Stimulated activated CD8-positive, alpha-beta memory T cell treated with anti-CD3 and anti-CD28 coated beads, Interleukin-4, amount 100 ng/mL, for 48 hours (primary cell): ENCODE results near the gene CPA2.
"Not testable (repeated sequence)": the region's sequence is repeated elsewhere in the genome, so short reads cannot be mapped to it uniquely, and the experiment has no call there.

Source experiments
- DNase-seq: peaks from one replicate; pipeline ENCODE4 v3.0.0-alpha.2; 2020

The CPA2 gene

DNA sequence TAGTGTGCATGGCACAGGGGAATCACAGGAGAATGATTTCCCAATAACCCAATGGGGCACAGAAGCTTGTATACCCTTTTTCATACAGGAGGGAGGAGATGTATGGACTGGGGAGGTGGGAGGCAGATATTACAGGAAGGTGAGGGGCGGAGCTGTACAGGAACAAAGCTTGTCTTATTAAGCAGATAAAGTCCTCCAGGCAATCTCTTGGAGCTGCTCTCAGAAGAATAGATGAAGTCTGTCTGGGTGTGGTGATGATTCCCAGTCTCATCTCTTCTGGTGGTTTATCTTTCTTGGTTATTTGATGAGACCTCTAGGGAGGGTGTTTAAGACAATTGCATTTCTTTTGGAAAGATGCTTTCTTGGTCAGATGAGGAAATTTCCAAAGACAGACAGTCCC lies 52.9 kb downstream of the CPA2 start:
- no peak for DNase-seq

DNA sequence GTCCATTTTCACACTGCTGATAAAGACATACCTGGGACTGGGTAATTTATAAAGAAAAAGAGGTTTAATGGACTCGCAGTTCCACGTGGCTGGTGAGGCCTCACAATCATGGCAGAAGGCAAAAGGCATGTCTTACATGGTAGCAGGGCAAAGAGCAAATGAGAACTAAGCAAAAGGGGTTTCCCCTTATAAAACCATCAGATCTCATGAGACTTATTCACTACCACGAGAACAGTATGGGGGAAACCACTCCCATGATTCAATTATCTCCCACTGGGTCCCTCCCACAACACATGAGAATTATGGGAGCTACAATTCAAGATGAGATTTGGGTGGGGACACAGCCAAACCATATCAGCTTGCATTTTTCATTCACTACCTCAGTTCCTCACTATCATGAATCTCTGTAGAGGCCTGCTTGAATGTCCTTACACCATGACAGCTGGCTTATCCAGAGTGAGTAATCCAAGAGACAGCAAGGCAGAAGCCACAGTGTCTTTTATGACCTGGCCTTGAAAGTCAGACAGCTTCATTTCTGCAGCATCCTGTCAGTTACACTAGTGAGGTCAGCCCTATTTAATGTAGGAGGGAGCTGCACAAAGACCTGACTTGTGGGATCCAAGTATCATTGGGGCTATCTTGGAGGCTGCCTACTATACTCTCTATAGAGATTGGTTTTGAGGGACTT lies 55.0 kb downstream of the CPA2 start:
- DNase-seq: not testable (repeated sequence)

- DNase-seq: no peak
These were observed 56.0 kb downstream of the CPA2 start for GRCh38 chr7:130322615-130323014.

- no peak for DNase-seq
These were observed 57.8 kb downstream of the CPA2 start for GRCh38 chr7:130324306-130324943.

- DNase-seq: no peak
These were observed 63.0 kb downstream of the CPA2 start for GRCh38 chr7:130329681-130330080.

DNA sequence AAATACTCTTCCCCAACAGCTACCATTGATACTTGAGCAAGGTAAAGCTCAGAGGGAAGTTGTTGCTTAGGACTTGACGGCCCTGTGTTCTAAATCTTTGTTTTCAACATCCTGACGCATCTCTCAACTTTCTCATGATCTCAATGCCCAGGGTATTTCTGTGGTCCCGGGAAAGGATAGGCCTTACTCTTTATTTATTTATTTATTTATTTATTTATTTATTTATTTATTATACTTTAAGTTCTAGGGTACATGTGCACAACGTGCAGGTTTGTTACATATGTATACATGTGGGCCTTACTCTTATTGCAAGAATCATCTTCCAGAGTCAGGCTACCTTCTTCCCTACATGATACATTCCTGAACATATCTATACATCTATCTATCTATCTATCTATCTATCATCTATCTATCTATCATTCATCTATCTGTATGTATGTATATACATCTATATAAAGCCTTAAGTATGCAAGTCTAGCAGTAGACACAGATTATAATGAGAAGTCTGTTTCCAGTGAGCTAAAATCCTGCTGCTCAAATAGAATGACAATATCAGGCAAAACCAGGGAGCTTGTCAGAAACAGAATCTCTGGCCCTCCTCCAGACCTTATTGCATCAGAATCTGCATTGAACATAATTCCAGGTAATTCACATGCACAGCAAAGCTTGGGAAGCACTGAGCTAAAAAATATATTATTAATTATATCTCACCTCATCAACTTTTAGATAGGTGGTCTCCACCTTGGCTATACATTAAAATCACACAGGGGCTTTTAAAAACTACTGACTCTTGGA lies 65.8 kb downstream of the CPA2 start:
- no peak for DNase-seq

GRCh38 chr7:130333832-130334231 lies 67.2 kb downstream of the CPA2 start:
- DNase-seq: no peak

DNA sequence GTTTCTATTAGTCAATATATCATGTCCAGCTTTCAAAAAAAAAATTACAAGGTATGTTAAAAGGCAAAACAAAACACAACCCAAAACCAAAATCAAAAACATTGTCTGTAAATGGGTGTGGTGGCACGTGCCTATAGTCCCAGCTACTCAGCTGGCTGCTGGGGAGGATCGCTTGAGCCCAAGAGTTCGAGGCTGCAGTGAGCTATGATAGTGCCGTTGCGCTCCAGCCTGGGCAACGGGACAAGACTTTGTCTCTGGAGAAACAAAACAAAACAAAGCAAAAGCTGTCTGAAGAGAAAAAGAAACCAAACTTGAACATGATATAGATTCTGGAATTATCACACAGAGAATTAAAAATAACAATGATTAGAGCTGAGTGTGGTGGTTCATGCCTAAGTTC lies 67.6 kb downstream of the CPA2 start:
- DNase-seq: no peak

DNA sequence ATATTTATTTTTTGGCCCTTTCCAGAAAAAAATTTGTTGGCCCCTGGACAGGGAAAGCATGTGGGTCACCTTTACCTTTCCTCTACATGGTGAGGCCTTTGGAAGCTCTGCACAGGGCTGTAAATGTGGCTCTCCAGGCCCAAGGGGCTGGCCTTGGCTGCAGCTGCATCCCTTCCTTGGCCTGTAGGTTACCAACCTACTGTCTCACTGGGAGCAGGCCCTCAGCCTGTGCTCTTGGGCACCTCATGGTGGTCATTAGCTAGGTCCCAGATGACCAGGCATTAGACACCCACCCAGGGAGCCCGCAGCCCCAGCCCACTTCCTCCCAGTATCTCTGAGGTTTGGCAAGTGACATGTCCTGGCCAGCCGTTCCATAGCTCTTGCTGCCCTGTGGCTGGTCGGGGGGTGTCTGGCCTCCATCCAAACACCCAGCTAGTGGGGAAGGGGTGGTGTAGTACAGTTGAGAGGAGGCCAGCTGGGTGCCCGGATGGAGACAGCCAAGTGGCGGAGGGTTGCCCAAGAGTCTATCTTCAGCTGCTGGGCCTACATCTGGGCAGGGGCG lies 70.8 kb downstream of the CPA2 start:
- DNase-seq: no peak

DNA sequence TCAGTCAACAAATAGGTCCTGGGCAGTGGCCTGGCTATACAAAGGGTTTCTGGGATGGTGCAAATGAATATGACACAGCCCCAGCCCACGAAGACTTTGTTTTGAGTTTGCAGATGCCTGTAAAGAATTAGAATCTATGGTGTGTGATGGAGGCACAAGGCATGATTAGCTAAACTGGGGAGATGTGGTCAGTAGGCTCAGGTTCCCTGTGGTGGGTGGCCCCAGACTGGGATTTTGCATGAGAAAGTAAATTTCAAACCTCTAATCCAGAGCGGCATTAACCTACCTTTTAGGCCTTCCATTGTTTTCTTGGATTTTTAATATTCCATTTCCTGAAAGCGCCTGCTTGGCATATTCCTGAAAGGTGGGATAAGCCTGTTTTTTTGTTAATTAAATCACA lies 71.6 kb downstream of the CPA2 start:
- no peak for DNase-seq
